ENCODE data around the gene HERC2. TPM values are rescaled to one million over a fixed set of nuclear protein-coding genes. Genes with fewer than 3 reads are reported as not detected.

Gene HERC2
- total RNA-seq, 1 experiment from 2014 or later, result 69.7 TPM

DNA sequence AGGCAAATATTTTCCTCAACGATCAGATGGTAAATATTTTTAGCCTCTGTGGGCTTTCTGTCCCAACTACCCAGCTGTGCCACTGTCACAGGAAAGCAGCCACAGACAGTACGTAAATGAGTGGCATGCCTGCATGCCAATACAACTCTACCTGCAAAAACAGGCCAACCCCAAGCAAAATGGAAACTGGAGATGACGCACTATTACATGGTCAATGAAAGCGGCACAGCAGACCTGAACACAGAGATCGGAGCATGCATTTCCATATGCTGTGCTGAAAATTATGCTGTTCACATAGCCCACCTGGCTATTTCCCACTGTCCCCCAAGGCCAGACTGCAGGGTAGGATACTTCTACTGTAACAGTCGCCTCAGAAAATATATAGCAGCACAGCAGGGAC is 57.8 kb downstream of the HERC2 start:
- Histone ChIP-seq H3K4me1 (ENCODE audit: control insufficient read depth, insufficient read depth, low read length) (no peaks in the 10 kb centered on the region), H3K4me3 (ENCODE audit: low read depth in 2 of 2, low read length in 2 of 2) (no peak overlapping the region), H3K27ac (ENCODE audit: low read length) (no peak overlapping the region), H3K36me3 (ENCODE audit: control insufficient read depth, insufficient read depth, low read length) (peaks cover 4% of the 10 kb centered on the region), H3K9me3 (ENCODE audit: control insufficient read depth, insufficient read depth, low read depth, low read length) (no peaks in the 10 kb centered on the region), H3K27me3 (ENCODE audit: control insufficient read depth, insufficient read depth, low read length) (no peaks in the 10 kb centered on the region)
- TF ChIP-seq TCF7L2 (IDR thresholded peaks at IDR 0.05; ENCODE audit: low read depth, low read length) (no peak), SIN3A (IDR thresholded peaks at IDR 0.05; ENCODE audit: borderline replicate concordance, insufficient read depth, low read depth, low read length) (no peak), POLR2AphosphoS5 (IDR thresholded peaks at IDR 0.05; ENCODE audit: low read depth, low read length) (no peak)
- TF ChIP-seq, protein P1, sequence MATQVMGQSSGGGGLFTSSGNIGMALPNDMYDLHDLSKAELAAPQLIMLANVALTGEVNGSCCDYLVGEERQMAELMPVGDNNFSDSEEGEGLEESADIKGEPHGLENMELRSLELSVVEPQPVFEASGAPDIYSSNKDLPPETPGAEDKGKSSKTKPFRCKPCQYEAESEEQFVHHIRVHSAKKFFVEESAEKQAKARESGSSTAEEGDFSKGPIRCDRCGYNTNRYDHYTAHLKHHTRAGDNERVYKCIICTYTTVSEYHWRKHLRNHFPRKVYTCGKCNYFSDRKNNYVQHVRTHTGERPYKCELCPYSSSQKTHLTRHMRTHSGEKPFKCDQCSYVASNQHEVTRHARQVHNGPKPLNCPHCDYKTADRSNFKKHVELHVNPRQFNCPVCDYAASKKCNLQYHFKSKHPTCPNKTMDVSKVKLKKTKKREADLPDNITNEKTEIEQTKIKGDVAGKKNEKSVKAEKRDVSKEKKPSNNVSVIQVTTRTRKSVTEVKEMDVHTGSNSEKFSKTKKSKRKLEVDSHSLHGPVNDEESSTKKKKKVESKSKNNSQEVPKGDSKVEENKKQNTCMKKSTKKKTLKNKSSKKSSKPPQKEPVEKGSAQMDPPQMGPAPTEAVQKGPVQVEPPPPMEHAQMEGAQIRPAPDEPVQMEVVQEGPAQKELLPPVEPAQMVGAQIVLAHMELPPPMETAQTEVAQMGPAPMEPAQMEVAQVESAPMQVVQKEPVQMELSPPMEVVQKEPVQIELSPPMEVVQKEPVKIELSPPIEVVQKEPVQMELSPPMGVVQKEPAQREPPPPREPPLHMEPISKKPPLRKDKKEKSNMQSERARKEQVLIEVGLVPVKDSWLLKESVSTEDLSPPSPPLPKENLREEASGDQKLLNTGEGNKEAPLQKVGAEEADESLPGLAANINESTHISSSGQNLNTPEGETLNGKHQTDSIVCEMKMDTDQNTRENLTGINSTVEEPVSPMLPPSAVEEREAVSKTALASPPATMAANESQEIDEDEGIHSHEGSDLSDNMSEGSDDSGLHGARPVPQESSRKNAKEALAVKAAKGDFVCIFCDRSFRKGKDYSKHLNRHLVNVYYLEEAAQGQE (IDR thresholded peaks at IDR 0.05; ENCODE audit: insufficient read depth in 1 of 2, low read depth in 2 of 2, low read length in 1 of 2), result no peak
- TF ChIP-seq, protein P2, sequence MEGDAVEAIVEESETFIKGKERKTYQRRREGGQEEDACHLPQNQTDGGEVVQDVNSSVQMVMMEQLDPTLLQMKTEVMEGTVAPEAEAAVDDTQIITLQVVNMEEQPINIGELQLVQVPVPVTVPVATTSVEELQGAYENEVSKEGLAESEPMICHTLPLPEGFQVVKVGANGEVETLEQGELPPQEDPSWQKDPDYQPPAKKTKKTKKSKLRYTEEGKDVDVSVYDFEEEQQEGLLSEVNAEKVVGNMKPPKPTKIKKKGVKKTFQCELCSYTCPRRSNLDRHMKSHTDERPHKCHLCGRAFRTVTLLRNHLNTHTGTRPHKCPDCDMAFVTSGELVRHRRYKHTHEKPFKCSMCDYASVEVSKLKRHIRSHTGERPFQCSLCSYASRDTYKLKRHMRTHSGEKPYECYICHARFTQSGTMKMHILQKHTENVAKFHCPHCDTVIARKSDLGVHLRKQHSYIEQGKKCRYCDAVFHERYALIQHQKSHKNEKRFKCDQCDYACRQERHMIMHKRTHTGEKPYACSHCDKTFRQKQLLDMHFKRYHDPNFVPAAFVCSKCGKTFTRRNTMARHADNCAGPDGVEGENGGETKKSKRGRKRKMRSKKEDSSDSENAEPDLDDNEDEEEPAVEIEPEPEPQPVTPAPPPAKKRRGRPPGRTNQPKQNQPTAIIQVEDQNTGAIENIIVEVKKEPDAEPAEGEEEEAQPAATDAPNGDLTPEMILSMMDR (IDR thresholded peaks at IDR 0.05), result no peak
- ChIA-PET CTCF (no interaction called here), POLR2A (no interaction called here)
- in situ Hi-C loops (cut with HindIII; ENCODE audit: low pct_unique_long_range_greater_than_20kb, low sequenced_read_pairs) (no loop called here), intact Hi-C loops (cut with micrococcal nuclease; ENCODE audit: unreplicated experiment) (no loop called here)
- DNase-seq (ENCODE audit: low read depth, low spot score) (no peak), ATAC-seq (no peak)
- no TSS peak for BruUV-seq (replicated peaks)

DNA sequence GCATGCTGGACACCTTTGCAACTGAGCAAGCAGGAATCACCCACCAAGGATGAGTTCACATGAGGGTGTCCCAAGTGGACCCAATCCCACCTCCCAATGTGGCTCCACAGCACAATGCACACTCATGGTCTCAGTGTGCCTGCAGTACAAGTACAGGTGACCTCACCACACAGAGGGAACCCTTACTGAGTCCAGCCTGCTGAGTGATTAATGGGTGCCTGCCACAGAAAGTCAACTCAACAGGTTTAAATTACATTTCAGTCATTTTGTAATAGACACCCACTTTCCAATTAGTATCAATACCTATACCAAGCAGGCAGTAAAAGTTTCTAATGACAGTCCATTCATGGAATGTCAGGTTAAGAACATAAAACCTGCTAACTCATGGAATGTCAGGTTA is 59.5 kb downstream of the HERC2 start:
- CTCF ChIA-PET, result no interaction called here
- POLR2A ChIA-PET, result no interaction called here
- Histone ChIP-seq H3K9me3 (ENCODE audit: control insufficient read depth, insufficient read depth, low read depth, low read length) (no peaks in the 10 kb centered on the region), H3K4me3 (ENCODE audit: low read depth in 2 of 2, low read length in 2 of 2) (no peak overlapping the region), H3K36me3 (ENCODE audit: control insufficient read depth, insufficient read depth, low read length) (no peaks in the 10 kb centered on the region; the same call in 1 of the 2 replicates), H3K27ac (ENCODE audit: low read length) (no peak overlapping the region), H3K4me1 (ENCODE audit: control insufficient read depth, insufficient read depth, low read length) (no peaks in the 10 kb centered on the region), H3K27me3 (ENCODE audit: control insufficient read depth, insufficient read depth, low read length) (no peaks in the 10 kb centered on the region)
- no peak for ATAC-seq
- intact Hi-C loops (cut with micrococcal nuclease; ENCODE audit: unreplicated experiment) (no loop called here), in situ Hi-C loops (cut with HindIII; ENCODE audit: low pct_unique_long_range_greater_than_20kb, low sequenced_read_pairs) (no loop called here)
- TF ChIP-seq, protein P1 (IDR thresholded peaks at IDR 0.05; ENCODE audit: insufficient read depth in 1 of 2, low read depth in 2 of 2, low read length in 1 of 2), result no peak
- TF ChIP-seq SIN3A (IDR thresholded peaks at IDR 0.05; ENCODE audit: borderline replicate concordance, insufficient read depth, low read depth, low read length) (no peak), POLR2AphosphoS5 (IDR thresholded peaks at IDR 0.05; ENCODE audit: low read depth, low read length) (no peak), TCF7L2 (IDR thresholded peaks at IDR 0.05; ENCODE audit: low read depth, low read length) (no peak)
- TF ChIP-seq, protein P2 (IDR thresholded peaks at IDR 0.05), result no peak
- BruUV-seq (replicated peaks), result no TSS peak
- DNase-seq (ENCODE audit: low read depth, low spot score), result no peak
